Testis (tissue), 3 donors: Measurements from ENCODE around the gene RAB6B. TPM values are rescaled to one million over a fixed set of nuclear protein-coding genes. Genes with fewer than 3 reads are reported as not detected.

Experiments used
- DNase-seq: peaks from one replicate; pipeline ENCODE4 v3.0.0-alpha.2; 2019
- H3K27ac ChIP-seq, 2 donors: fragments of 200-600 bp; sonication (generic); one replicate each; pipeline ENCODE4 v1.5.1; 2019
- H3K27me3 ChIP-seq: fragments of 200-600 bp; sonication (generic); one replicate; pipeline ENCODE4 v1.5.1; 2019
- H3K36me3 ChIP-seq: fragments of 200-600 bp; sonication (generic); one replicate; pipeline ENCODE4 v1.5.1; 2017; ENCODE audit warnings: low read depth; ENCODE audit errors: missing control alignments
- H3K4me1 ChIP-seq: fragments of 200-600 bp; sonication (generic); one replicate; pipeline ENCODE4 v1.5.1; 2019
- H3K4me3 ChIP-seq, 2 donors: fragments of 200-600 bp; sonication (generic); one replicate each; pipeline ENCODE4 v1.5.1; 2017 to 2019
- H3K9me3 ChIP-seq: fragments of 200-600 bp; sonication (generic); one replicate; pipeline ENCODE4 v1.5.1; 2017
- CTCF ChIP-seq, 3 experiments: fragments of 450-650 bp in 2 of 3; fragments of 200-600 bp in 1 of 3; sonication (generic) in 1 of 3; IDR thresholded peaks; one replicate each; pipeline ENCODE4 v1.5.1; 2016 to 2019; ENCODE audit warnings: antibody characterized with exemption in 3 of 3, mild to moderate bottlenecking in 2 of 3, moderate library complexity in 1 of 3
- POLR2A ChIP-seq: fragments of 450-650 bp; IDR thresholded peaks from one replicate; pipeline ENCODE4 v1.6.1; 2017; ENCODE audit warnings: antibody characterized with exemption, mild to moderate bottlenecking, moderate library complexity
- WGBS, 2 donors: methylation state at CpG; one replicate each; pipeline ENCODE4 v1.1.5; 2018; 5-methylcytosine and 5-hydroxymethylcytosine counted together
- intact Hi-C: fragments of 100-400 bp; cut with DNase I; formaldehyde crosslinking; loops from one replicate; pipeline ENCODE4 v1.15.1; 2023; ENCODE audit warnings: low total_unique reads
- polyA plus RNA-seq: library from polyadenylated mRNA; stranded (reverse); fragments of 350-450 nt; fragmentation: Illumina TruSeq; extraction: RNeasy Lipid Tissue Mini Kit (QIAGEN cat#74804); gene quantifications from one replicate; pipeline ENCODE4 v1.2.3, GENCODE V29; 2014; ENCODE audit warnings: low read depth, low replicate concordance; ENCODE audit not compliant: insufficient read depth
- total RNA-seq, 2 donors: library from RNA; depleted of rRNA; stranded (reverse); fragments of >200 nt; gene quantifications; one replicate each; pipeline ENCODE4 v1.2.3, GENCODE V29; 2016

The RAB6B gene
- total and polyA plus RNA-seq, 3 donors from 2014 or later, result 5.1 to 8.6 (median 7.0) TPM

DNA sequence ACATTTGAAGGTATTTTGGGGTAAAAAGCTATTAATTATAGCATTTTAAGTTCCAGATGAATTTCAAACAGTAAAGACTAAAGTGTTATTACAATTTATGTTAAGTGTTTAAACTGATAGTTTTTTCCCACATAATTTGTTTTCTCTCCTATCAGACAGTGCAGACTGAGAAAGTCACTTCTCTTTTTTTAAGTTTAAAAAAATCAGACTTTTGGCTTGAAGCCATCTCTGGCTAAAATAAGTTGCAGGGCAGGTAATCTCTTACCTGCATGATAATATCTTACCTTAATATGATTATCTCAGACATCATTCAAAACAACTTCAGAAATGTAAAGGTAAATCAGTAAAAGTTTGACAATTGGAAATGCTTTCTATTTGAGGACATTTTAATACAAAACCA lies 21.5 kb upstream of the RAB6B start:
- no peak for TF ChIP-seq POLR2A
- TF ChIP-seq CTCF (IDR thresholded peaks at IDR 0.05), result no peak
- no peak for DNase-seq
- Histone ChIP-seq H3K9me3 (no peaks in the 10 kb centered on the region), H3K4me3 (no peak overlapping the region), H3K36me3 (no peaks in the 10 kb centered on the region), H3K27ac (no peak overlapping the region), H3K4me1 (no peaks in the 10 kb centered on the region), H3K27me3 (no peaks in the 10 kb centered on the region)
- intact Hi-C loops, result no loop called here

DNA sequence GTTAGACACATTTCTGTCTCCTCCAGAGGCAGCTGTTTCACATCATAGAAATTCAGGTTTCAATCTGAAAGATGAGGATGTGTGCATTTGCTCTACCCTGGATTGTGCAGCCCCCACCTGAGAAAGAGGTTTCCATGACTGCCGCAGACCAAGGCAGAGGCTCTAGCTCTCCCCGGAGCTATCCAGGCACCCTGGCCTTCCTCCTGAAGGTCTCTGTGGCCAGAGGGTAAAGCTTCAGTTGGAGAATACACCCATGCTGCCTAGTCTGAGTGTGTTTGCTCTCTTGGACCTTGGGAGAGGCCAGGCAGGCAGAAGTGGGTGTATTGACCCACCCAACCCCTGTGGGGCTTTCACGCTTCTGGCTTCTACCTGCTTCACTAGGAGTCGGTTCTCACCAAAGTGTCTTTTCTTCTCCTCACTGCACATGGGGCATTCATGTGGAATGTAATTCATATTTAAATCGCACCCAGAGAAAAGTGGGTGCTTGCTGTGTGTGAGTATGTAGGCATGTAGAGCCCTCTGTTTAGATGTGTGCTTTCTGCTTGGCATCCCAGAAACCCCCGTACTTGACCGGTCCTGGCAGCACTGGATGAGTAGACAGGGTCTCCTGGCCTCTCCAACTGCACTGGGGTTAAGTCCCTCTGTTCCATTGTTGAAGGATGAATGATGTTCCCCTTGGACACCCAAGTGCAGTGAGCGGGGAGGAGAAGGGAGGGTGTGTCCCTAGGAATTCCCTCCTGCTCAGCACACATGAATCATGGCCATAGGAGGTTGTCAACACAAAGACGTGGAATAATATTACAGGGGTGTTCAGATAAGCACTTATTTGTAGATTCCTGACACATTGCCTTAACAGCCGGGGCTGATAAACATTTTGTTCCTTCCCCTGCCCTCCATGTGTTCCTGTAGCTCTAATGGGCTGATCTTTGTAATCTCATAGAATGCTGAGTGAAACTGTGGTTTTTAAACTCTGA lies 20.3 kb upstream of the RAB6B start:
- no peak overlapping the region for H3K27ac ChIP-seq
- intact Hi-C loops, result no loop called here
- H3K4me3 ChIP-seq, result no peak overlapping the region
- H3K9me3 ChIP-seq, result no peaks in the 10 kb centered on the region
- H3K4me1 ChIP-seq, result no peaks in the 10 kb centered on the region
- TF ChIP-seq POLR2A (no peak), CTCF (IDR thresholded peaks at IDR 0.05) (no peak)
- DNase-seq, result no peak
- no peaks in the 10 kb centered on the region for H3K27me3 ChIP-seq
- H3K36me3 ChIP-seq, result no peaks in the 10 kb centered on the region
- WGBS, 2 donors, result 84 to 90% methylated on average over 10 of the region's 10 CpGs

DNA sequence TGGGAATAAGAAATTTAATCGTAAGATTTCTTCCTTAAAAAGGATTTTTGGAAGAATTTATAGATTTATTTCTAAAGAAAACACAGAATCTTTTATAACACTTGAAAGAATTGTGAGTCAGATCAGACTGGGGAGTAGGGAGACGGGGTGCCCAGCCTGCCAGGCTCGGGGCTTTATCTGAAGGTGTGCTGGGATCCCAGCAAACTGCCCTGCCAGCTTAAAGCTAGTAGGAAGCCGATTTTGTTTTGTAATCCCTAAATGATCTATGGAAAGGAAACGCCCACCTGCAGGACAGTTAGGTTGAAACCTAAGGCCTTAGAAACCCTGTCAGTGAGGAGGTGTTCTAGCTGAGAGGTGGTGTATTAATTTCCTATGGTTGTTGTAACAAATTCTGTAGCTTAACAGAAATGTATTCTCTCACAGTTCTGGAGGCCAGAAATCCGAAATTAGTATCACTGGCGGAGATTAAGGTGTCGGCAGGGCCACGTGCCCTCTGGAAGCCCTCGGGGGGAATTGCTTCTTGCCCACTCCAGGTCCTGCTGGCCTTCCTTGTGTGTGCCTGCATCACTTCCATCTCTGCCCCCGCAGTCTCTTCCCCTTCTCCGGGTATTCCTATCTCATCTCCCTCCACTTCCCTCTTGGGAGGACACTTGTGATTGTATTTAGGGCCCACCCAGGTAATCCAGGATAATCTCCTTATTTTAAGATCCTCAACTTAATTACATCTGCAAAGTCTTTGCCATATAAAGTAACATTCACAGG lies 19.3 kb upstream of the RAB6B start:
- no peaks in the 10 kb centered on the region for H3K27me3 ChIP-seq
- WGBS, 2 donors, result 76 to 83% methylated on average over 12 of the region's 12 CpGs
- no peak for DNase-seq
- no peaks in the 10 kb centered on the region for H3K9me3 ChIP-seq
- H3K4me3 ChIP-seq, result no peak overlapping the region
- intact Hi-C loops, result no loop called here
- no peak overlapping the region for H3K27ac ChIP-seq
- TF ChIP-seq POLR2A, result no peak
- TF ChIP-seq CTCF (IDR thresholded peaks at IDR 0.05), result no peak
- H3K36me3 ChIP-seq, result no peaks in the 10 kb centered on the region
- no peaks in the 10 kb centered on the region for H3K4me1 ChIP-seq

DNA sequence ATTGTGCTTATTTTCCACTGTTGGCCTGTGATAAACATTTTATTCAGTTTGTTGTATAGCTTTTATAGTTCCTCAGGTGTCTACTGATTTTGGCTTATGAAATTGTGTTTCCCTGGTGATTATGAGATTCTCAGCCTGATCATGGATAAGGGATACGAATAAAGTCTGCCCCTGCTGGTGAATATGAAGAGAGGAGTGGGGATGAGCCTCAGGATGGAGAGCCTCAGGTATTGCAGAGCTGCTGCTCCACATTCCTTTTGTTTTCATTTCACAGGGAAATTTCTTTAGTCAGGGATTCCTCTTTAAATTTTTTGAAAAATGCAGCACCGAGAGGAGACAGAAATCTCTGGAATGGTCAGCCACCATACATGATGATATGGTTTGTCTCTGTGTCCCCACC lies 14.7 kb upstream of the RAB6B start:
- Histone ChIP-seq H3K27me3 (no peaks in the 10 kb centered on the region), H3K27ac (no peak overlapping the region), H3K36me3 (no peaks in the 10 kb centered on the region), H3K4me3 (no peak overlapping the region), H3K9me3 (no peaks in the 10 kb centered on the region), H3K4me1 (no peaks in the 10 kb centered on the region)
- no peak for TF ChIP-seq CTCF (IDR thresholded peaks at IDR 0.05)
- no peak for TF ChIP-seq POLR2A
- intact Hi-C loops, result no loop called here
- no peak for DNase-seq
- WGBS, 2 donors, result 88 to 93% methylated on average over 2 of the region's 2 CpGs
